A549 (cell line): ENCODE measurements around the gene ARMH4. TPM values are rescaled to one million over a fixed set of nuclear protein-coding genes. Genes with fewer than 3 reads are reported as not detected.

Source experiments
- ATAC-seq, 2 experiments: fragments of 200-7000 bp in 1 of 2; fragments of >200 bp in 1 of 2; cut with Nextera tagmentation in 1 of 2; cut with Tn5 transposase in 1 of 2; 3 replicates each; pipeline versions ENCODE4 v1.8.0 to v1.9.1; 2018 to 2020; ENCODE audit warnings: mild to moderate bottlenecking in 1 of 2, moderate library complexity in 1 of 2
- CTCF ChIA-PET: fragments of 300-600 bp; sonication (Branson Sonifier 250); formaldehyde crosslinking; extraction: SDS; loops from one replicate; lab custom pipeline; 2021; ENCODE audit warnings: antibody characterized with exemption, inconsistent platforms; lab: Yijun Ruan, JAX
- POLR2A ChIA-PET: fragments of 350-600 bp; formaldehyde crosslinking; extraction: SDS; loops from one replicate; lab custom pipeline; 2021; ENCODE audit warnings: antibody characterized with exemption, inconsistent platforms; lab: Yijun Ruan, JAX
- DNase-seq, 2 experiments: peaks; one replicate each; pipeline versions ENCODE4 v3.0.0 to v3.0.0-alpha.2; 2011 to 2016; ENCODE audit warnings: low read depth in 1 of 2, low spot score in 1 of 2
- FAIRE-seq: peaks from 2 replicates; lab custom pipeline; 2011; peaks lifted over from hg19 to GRCh38; lab: Jason Lieb, UNC
- H3K27ac ChIP-seq, 2 experiments: fragments of >200 bp; sonication (Bioruptor Twin); formaldehyde crosslinking; 3 replicates each; pipeline ENCODE4 v1.5.1; 2016 to 2017
- H3K4me1 ChIP-seq: fragments of >200 bp; sonication (Bioruptor Twin); formaldehyde crosslinking; 3 replicates; pipeline ENCODE4 v1.6.1; 2016
- H3K4me2 ChIP-seq: fragments of >200 bp; sonication (Bioruptor Twin); formaldehyde crosslinking; 3 replicates; pipeline ENCODE4 v1.6.1; 2016
- H3K4me3 ChIP-seq: fragments of >200 bp; sonication (Bioruptor Twin); formaldehyde crosslinking; 3 replicates; pipeline ENCODE4 v1.5.1; 2016
- H3K9me3 ChIP-seq: fragments of >200 bp; sonication (Bioruptor Twin); formaldehyde crosslinking; 3 replicates; pipeline ENCODE4 v1.6.1; 2016
- CBX8 ChIP-seq: fragments of 200-600 bp; sonication (generic); IDR thresholded peaks from 2 replicates; pipeline ENCODE4 v1.6.1; 2016
- ESRRA ChIP-seq: fragments of 150-350 bp; IDR thresholded peaks from 2 replicates; pipeline ENCODE4 v1.6.1; 2014; ENCODE audit warnings: mild to moderate bottlenecking, low read length, borderline replicate concordance
- FOSB ChIP-seq: fragments of 250-450 bp; sonication (Bioruptor Pico); IDR thresholded peaks from 2 replicates; pipeline ENCODE4 v1.5.0; 2020; ENCODE audit warnings: mild to moderate bottlenecking, moderate library complexity
- HDAC2 ChIP-seq: fragments of 200-600 bp; sonication (generic); IDR thresholded peaks from 2 replicates; pipeline ENCODE4 v1.6.1; 2016
- HOXA7 ChIP-seq: fragments of 250-450 bp; sonication (Bioruptor Pico); IDR thresholded peaks from 2 replicates; pipeline ENCODE4 v1.5.0; 2020; ENCODE audit warnings: mild to moderate bottlenecking, moderate library complexity
- HOXB13 ChIP-seq: fragments of 250-450 bp; sonication (Bioruptor Pico); IDR thresholded peaks from 2 replicates; pipeline ENCODE4 v1.5.0; 2020; ENCODE audit warnings: low read depth, mild to moderate bottlenecking, moderate library complexity
- JUN ChIP-seq, 2 experiments: fragments of >200 bp; sonication (Bioruptor Twin); formaldehyde crosslinking; IDR thresholded peaks; 2 replicates in 1 of 2; 3 replicates in 1 of 2; pipeline ENCODE4 v1.6.1; 2016 to 2017
- JUNB ChIP-seq: fragments of >200 bp; sonication (Bioruptor Twin); formaldehyde crosslinking; IDR thresholded peaks from 2 replicates; pipeline ENCODE4 v1.6.1; 2016
- KDM5A ChIP-seq: fragments of 200-600 bp; sonication (generic); IDR thresholded peaks from 2 replicates; pipeline ENCODE4 v1.6.1; 2016; ENCODE audit warnings: antibody characterized with exemption, mild to moderate bottlenecking
- MAZ ChIP-seq: fragments of 150-350 bp; IDR thresholded peaks from 2 replicates; pipeline ENCODE4 v1.6.1; 2014; ENCODE audit warnings: antibody characterized with exemption, low read depth, low read length, borderline replicate concordance
- NFE2L2 ChIP-seq: fragments of 150-350 bp; conservative IDR thresholded peaks from 2 replicates; pipeline ENCODE4 v1.6.1; 2014; ENCODE audit warnings: low read length
- NPAS2 ChIP-seq: fragments of 250-450 bp; sonication (Bioruptor Pico); IDR thresholded peaks from 2 replicates; pipeline ENCODE4 v1.8.0; 2022; ENCODE audit warnings: mild to moderate bottlenecking, moderate library complexity, borderline replicate concordance
- NR3C1 ChIP-seq: fragments of >200 bp; sonication (Bioruptor Twin); formaldehyde crosslinking; IDR thresholded peaks from 3 replicates; pipeline ENCODE4 v1.6.1; 2017
- RCOR1 ChIP-seq: fragments of 150-350 bp; IDR thresholded peaks from 2 replicates; pipeline ENCODE4 v1.6.1; 2014; ENCODE audit warnings: antibody characterized with exemption, low read length, low read depth
- RFX5 ChIP-seq: fragments of 450-650 bp; IDR thresholded peaks from 2 replicates; pipeline ENCODE4 v1.7.1; 2014; ENCODE audit warnings: antibody characterized with exemption, mild to moderate bottlenecking, moderate library complexity
- RNF2 ChIP-seq: fragments of 200-600 bp; sonication (generic); IDR thresholded peaks from 2 replicates; pipeline ENCODE4 v1.6.1; 2016; ENCODE audit warnings: low read depth, mild to moderate bottlenecking, antibody characterized with exemption, moderate library complexity, borderline replicate concordance
- SREBF2 ChIP-seq: fragments of 450-650 bp; IDR thresholded peaks from 2 replicates; pipeline ENCODE4 v1.6.1; 2014; ENCODE audit warnings: mild to moderate bottlenecking, moderate library complexity
- TFCP2L1 ChIP-seq: fragments of 250-450 bp; sonication (Bioruptor Pico); IDR thresholded peaks from 2 replicates; pipeline ENCODE4 v1.5.0; 2021; ENCODE audit warnings: mild to moderate bottlenecking
- ZC3H11A ChIP-seq: fragments of 450-650 bp; IDR thresholded peaks from 2 replicates; pipeline ENCODE4 v1.6.1; 2014; ENCODE audit warnings: antibody characterized with exemption, mild to moderate bottlenecking
- ZSCAN20 ChIP-seq: fragments of 250-450 bp; sonication (Bioruptor Pico); IDR thresholded peaks from 2 replicates; pipeline ENCODE4 v1.8.0; 2022; ENCODE audit warnings: mild to moderate bottlenecking, moderate library complexity
- WGBS: methylation state at CpG from one replicate; pipeline ENCODE4 v1.1.6; 2017; ENCODE audit errors: missing lambda C conversion rate; 5-methylcytosine and 5-hydroxymethylcytosine counted together
- polyA plus RNA-seq, 4 experiments: library from polyadenylated mRNA; depleted of rRNA in 3 of 4; stranded (reverse); fragments of >200 nt; fragmentation: RNase III in 1 of 4; extraction: RNeasy Plus Mini Kit Qiagen cat#74134 plus additional on column Dnase treatment in 1 of 4; gene quantifications; 2 replicates in 3 of 4; 3 replicates in 1 of 4; pipeline ENCODE4 v1.2.3, GENCODE V29; 2011 to 2017
- TF ChIP-seq, protein P1 (sequence below): fragments of >200 bp; sonication (Bioruptor Twin); formaldehyde crosslinking; IDR thresholded peaks from 3 replicates; pipeline ENCODE4 v1.6.1; 2016
- TF ChIP-seq, protein P2 (sequence below): fragments of >200 bp; sonication (Bioruptor Twin); formaldehyde crosslinking; IDR thresholded peaks from 3 replicates; pipeline ENCODE4 v1.5.1; 2016
- TF ChIP-seq, protein P3 (sequence below): fragments of 250-450 bp; sonication (Bioruptor Pico); IDR thresholded peaks from 2 replicates; pipeline ENCODE4 v1.5.0; 2020; ENCODE audit warnings: low read depth, mild to moderate bottlenecking, moderate library complexity
- TF ChIP-seq, protein P4 (sequence below): fragments of 450-650 bp; IDR thresholded peaks from 2 replicates; pipeline ENCODE4 v1.6.1; 2014; ENCODE audit warnings: antibody characterized with exemption

The ARMH4 gene
- polyA plus RNA-seq, 2 of the 4 experiments (the other 2 are of a cell fraction): 0.56 to 0.77 TPM

- CTCF ChIA-PET: interaction anchor here (1.1 to 1.4 kb wide), 2 partner anchors 9 to 40 kb away, joined by 3 to 4 read pairs; no protein-coding TSS in a partner anchor
- WGBS: 8% methylated on average over 28 of the region's 56 CpGs
- Histone ChIP-seq H3K27ac (peak overlapping the region in 1 of 2 experiments; percentile 67; a peak in 3 of 6 replicates), H3K4me2 (peak overlapping the region; percentile 99), H3K4me3 (peak overlapping the region; percentile 73), H3K4me1 (peaks cover 10% of the 10 kb centered on the region; the same call in 1 of the 3 replicates), H3K9me3 (no peaks in the 10 kb centered on the region)
- peak; percentile 72 to 76 for ATAC-seq
- no peak for FAIRE-seq
- TF ChIP-seq RFX5 (no peak), KDM5A (no peak), NR3C1 (no peak), HDAC2 (peak; percentile 77; the same call in 1 of the 2 replicates), FOSB (no peak), JUNB (no peak), CBX8 (peak; percentile 16; the same call in 1 of the 2 replicates), NPAS2 (CRISPR knock-in tag) (no peak), RCOR1 (no peak), HOXB13 (CRISPR knock-in tag) (no peak), TFCP2L1 (CRISPR knock-in tag) (no peak), SREBF2 (no peak), MAZ (no peak), JUN (IDR thresholded peaks at IDR 0.05) (0 out of 5 replicates have a peak, but pooled peaks of 1 of the 2 experiments have one; percentile 20), HOXA7 (CRISPR knock-in tag) (no peak), RNF2 (peak; percentile 20; the same call in 1 of the 2 replicates), ZSCAN20 (no peak), NFE2L2 (no peak), ZC3H11A (no peak), ESRRA (no peak)
- TF ChIP-seq, protein P1, sequence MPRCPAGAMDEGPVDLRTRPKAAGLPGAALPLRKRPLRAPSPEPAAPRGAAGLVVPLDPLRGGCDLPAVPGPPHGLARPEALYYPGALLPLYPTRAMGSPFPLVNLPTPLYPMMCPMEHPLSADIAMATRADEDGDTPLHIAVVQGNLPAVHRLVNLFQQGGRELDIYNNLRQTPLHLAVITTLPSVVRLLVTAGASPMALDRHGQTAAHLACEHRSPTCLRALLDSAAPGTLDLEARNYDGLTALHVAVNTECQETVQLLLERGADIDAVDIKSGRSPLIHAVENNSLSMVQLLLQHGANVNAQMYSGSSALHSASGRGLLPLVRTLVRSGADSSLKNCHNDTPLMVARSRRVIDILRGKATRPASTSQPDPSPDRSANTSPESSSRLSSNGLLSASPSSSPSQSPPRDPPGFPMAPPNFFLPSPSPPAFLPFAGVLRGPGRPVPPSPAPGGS: no peak
- TF ChIP-seq, protein P2, sequence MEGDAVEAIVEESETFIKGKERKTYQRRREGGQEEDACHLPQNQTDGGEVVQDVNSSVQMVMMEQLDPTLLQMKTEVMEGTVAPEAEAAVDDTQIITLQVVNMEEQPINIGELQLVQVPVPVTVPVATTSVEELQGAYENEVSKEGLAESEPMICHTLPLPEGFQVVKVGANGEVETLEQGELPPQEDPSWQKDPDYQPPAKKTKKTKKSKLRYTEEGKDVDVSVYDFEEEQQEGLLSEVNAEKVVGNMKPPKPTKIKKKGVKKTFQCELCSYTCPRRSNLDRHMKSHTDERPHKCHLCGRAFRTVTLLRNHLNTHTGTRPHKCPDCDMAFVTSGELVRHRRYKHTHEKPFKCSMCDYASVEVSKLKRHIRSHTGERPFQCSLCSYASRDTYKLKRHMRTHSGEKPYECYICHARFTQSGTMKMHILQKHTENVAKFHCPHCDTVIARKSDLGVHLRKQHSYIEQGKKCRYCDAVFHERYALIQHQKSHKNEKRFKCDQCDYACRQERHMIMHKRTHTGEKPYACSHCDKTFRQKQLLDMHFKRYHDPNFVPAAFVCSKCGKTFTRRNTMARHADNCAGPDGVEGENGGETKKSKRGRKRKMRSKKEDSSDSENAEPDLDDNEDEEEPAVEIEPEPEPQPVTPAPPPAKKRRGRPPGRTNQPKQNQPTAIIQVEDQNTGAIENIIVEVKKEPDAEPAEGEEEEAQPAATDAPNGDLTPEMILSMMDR: no peak
- TF ChIP-seq, protein P3, sequence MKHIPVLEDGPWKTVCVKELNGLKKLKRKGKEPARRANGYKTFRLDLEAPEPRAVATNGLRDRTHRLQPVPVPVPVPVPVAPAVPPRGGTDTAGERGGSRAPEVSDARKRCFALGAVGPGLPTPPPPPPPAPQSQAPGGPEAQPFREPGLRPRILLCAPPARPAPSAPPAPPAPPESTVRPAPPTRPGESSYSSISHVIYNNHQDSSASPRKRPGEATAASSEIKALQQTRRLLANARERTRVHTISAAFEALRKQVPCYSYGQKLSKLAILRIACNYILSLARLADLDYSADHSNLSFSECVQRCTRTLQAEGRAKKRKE (CRISPR knock-in tag): no peak
- TF ChIP-seq, protein P4, sequence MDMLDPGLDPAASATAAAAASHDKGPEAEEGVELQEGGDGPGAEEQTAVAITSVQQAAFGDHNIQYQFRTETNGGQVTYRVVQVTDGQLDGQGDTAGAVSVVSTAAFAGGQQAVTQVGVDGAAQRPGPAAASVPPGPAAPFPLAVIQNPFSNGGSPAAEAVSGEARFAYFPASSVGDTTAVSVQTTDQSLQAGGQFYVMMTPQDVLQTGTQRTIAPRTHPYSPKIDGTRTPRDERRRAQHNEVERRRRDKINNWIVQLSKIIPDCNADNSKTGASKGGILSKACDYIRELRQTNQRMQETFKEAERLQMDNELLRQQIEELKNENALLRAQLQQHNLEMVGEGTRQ: no peak
- POLR2A ChIA-PET: interaction anchor here (0.6 kb wide), 1 partner anchor 102 kb away, joined by 3 read pairs; no protein-coding TSS in a partner anchor
- DNase-seq: peak in 1 of 2 experiments; percentile 22
Observed at GRCh38 chr14:58151133-58152013, 640 bp downstream of the ARMH4 start.
